GM19324 (cell line): ENCODE results near the gene PRDM4.
"Not testable (repeated sequence)": the region's sequence is repeated elsewhere in the genome, so short reads cannot be mapped to it uniquely, and the experiment has no call there.

Experiments used
- ATAC-seq: cut with Tn5 transposase; IDR thresholded peaks from one replicate; pipeline ENCODE4 v1.9.1; 2021; ENCODE audit warnings: mild to moderate bottlenecking, moderate library complexity; ENCODE audit not compliant: unreplicated experiment, low FRiP score

The PRDM4 gene

GRCh38 chr12:107775093-107775721 lies 14.3 kb upstream of the PRDM4 start:
- ATAC-seq: no peak

- ATAC-seq: no peak
Observed at GRCh38 chr12:107774349-107775029, 13.6 kb upstream of the PRDM4 start, which contains the start of gene ASCL4. Gene ASCL4 (plus strand): TSS chr12:107774704. CDS start chr12:107775219, 515 bp downstream.

GRCh38 chr12:107767466-107767865 lies 6.5 kb upstream of the PRDM4 start:
- ATAC-seq: no peak

- no peak for ATAC-seq
Observed at GRCh38 chr12:107765316-107765715, 4.4 kb upstream of the PRDM4 start.

- ATAC-seq: no peak
Observed at GRCh38 chr12:107764626-107765025, 3.7 kb upstream of the PRDM4 start.

- ATAC-seq: no peak
Observed at GRCh38 chr12:107762874-107763273, 1.9 kb upstream of the PRDM4 start.

GRCh38 chr12:107761502-107761904 lies 566 bp upstream of the PRDM4 start:
- ATAC-seq: no peak

- peak; percentile 22 for ATAC-seq
Observed at GRCh38 chr12:107760207-107760808, 629 bp downstream of the PRDM4 start.

- no peak for ATAC-seq
Observed at GRCh38 chr12:107759410-107759809, 1.5 kb downstream of the PRDM4 start.

GRCh38 chr12:107749083-107749482 lies 11.9 kb downstream of the PRDM4 start:
- ATAC-seq: no peak

GRCh38 chr12:107748472-107748871 lies 12.5 kb downstream of the PRDM4 start:
- ATAC-seq: no peak

- ATAC-seq: peak; percentile 86
Observed at GRCh38 chr12:107736914-107737313, 24.0 kb downstream of the PRDM4 start.

GRCh38 chr12:107735763-107736162 lies 25.2 kb downstream of the PRDM4 start:
- no peak for ATAC-seq

GRCh38 chr12:107734139-107734538 lies 26.8 kb downstream of the PRDM4 start:
- ATAC-seq: no peak

- ATAC-seq: no peak
Observed at GRCh38 chr12:107732365-107732764, 28.6 kb downstream of the PRDM4 start.

- ATAC-seq: no peak
Observed at GRCh38 chr12:107731366-107731765, 29.6 kb downstream of the PRDM4 start.

GRCh38 chr12:107730618-107731341 lies 30.2 kb downstream of the PRDM4 start:
- no peak for ATAC-seq

GRCh38 chr12:107727742-107728141 lies 33.2 kb downstream of the PRDM4 start:
- ATAC-seq: not testable (repeated sequence)

- ATAC-seq: not testable (repeated sequence)
Observed at GRCh38 chr12:107727327-107727726, 33.6 kb downstream of the PRDM4 start.

- no peak for ATAC-seq
Observed at GRCh38 chr12:107718606-107719005, 42.3 kb downstream of the PRDM4 start.

- ATAC-seq: no peak
Observed at GRCh38 chr12:107715780-107716179, 45.2 kb downstream of the PRDM4 start.
